IPS DF 6.9 (cell line): ENCODE results near the gene SCPEP1.
"Not testable (repeated sequence)": the region's sequence is repeated elsewhere in the genome, so short reads cannot be mapped to it uniquely, and the experiment has no call there.

Experiments used
- DNase-seq: peaks from one replicate; pipeline ENCODE4 v3.0.0-alpha.2; 2013; ENCODE audit warnings: low read depth, low spot score
- H3K27ac ChIP-seq: one replicate; pipeline ENCODE4 v1.5.1; 2013; ENCODE audit warnings: low read length, control low read depth
- H3K27me3 ChIP-seq: 2 replicates; pipeline ENCODE4 v1.6.1; 2013; ENCODE audit warnings: mild to moderate bottlenecking, low read length; ENCODE audit not compliant: control insufficient read depth, insufficient read depth
- H3K36me3 ChIP-seq: 2 replicates; pipeline ENCODE4 v1.6.1; 2013; ENCODE audit warnings: low read length; ENCODE audit not compliant: control insufficient read depth, insufficient read depth
- H3K4me1 ChIP-seq: 2 replicates; pipeline ENCODE4 v1.6.1; 2013; ENCODE audit warnings: low read length; ENCODE audit not compliant: control insufficient read depth, insufficient read depth
- H3K4me3 ChIP-seq: 2 replicates; pipeline ENCODE4 v1.5.1; 2013; ENCODE audit warnings: mild to moderate bottlenecking, low read length
- H3K9me3 ChIP-seq: 2 replicates; pipeline ENCODE4 v1.6.1; 2013; ENCODE audit warnings: low read length, inconsistent platforms; ENCODE audit not compliant: control insufficient read depth, insufficient read depth
- WGBS: extraction: QIAGEN DNeasy Blood & Tissue Kit; methylation state at CpG from one replicate; pipeline ENCODE4 v1.1.7; 2013; ENCODE audit warnings: mixed read lengths, missing lambda C conversion rate; ENCODE audit not compliant: insufficient read length, insufficient coverage; 5-methylcytosine and 5-hydroxymethylcytosine counted together

Gene SCPEP1

DNA sequence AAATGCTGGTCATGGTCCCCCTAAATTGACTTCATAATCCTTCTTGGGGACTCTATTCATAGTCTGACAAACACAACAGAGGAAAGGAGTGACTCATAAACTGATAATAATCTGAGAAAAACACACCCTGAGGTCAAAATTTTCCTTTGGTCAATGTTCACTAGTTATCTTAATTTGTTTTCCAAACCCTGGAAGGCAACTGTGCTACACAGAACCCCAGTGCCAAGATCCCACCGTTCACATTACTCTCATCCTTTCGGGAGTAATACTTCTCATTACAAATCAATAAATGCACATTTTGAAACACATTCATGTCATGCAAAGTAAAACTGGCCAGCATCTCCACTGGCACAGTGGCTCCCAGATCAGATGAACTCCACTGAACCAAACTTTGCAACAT is 40.2 kb upstream of the SCPEP1 start:
- Histone ChIP-seq H3K27ac (no peak overlapping the region), H3K4me3 (no peak overlapping the region), H3K4me1 (no peaks in the 10 kb centered on the region), H3K9me3 (no peaks in the 10 kb centered on the region), H3K27me3 (no peaks in the 10 kb centered on the region), H3K36me3 (peaks cover 2% of the 10 kb centered on the region; the same call in 1 of the 2 replicates)
- WGBS, result no CpG with 5 or more reads among the region's 2 CpGs
- no peak for DNase-seq

DNA sequence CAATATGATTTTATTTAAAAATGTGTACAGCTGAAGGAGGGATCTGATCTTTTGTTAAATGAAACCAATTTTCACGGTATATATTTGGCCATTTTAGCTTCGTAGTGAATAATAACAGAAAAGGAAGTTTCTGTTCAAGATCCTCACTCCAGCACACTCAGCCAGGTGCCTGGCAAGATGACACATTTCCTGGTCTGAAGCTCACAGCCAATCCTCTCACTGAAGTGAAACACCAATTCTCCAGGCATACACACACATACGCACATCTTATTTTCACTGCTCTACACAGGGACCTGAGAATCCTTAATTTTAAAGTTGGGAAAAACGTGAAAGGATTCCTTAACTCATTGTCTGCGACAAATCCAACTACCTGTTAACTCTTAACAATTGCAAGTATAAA is 39.7 kb upstream of the SCPEP1 start:
- H3K27me3 ChIP-seq, H3K4me3 ChIP-seq, H3K27ac ChIP-seq, H3K9me3 ChIP-seq, DNase-seq, H3K4me1 ChIP-seq, H3K36me3 ChIP-seq: not testable (repeated sequence)
- no CpG with 5 or more reads among the region's 5 CpGs for WGBS

DNA sequence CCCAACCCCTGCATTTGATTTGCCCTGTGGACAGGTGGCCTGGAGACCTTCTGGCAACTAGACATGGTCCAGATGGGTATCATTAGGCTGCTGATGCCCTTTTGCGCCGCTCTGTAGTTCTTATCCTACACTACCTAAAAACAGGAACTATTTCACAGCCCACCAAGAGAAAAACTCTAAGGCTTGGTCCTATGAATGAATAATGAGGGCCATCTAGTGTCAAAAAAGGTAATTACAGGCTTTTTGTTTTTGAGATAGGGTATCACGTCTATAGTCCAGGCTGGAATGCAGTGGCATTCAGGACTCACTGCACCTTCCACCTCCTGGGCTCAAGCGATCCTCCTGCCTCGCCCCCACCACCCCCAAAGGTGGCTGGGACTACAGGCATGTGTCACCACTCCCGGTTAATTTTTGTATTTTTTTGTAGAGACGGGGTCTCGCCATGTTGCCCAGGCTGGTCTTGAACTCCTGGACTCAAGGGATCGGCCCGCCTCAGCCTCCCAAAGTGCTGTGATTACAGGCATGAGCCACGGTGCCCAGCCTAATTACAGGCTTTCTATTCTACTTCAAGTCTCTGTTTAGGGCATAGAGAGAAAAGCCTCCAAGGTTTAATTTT is 38.0 kb upstream of the SCPEP1 start:
- H3K4me3 ChIP-seq, result no peak overlapping the region
- WGBS, result no CpG with 5 or more reads among the region's 11 CpGs
- H3K9me3 ChIP-seq, result no peaks in the 10 kb centered on the region
- no peaks in the 10 kb centered on the region for H3K4me1 ChIP-seq
- DNase-seq, result peak; percentile 45
- H3K27me3 ChIP-seq, result no peaks in the 10 kb centered on the region
- peaks cover 5% of the 10 kb centered on the region; the same call in 1 of the 2 replicates for H3K36me3 ChIP-seq
- H3K27ac ChIP-seq, result no peak overlapping the region

DNA sequence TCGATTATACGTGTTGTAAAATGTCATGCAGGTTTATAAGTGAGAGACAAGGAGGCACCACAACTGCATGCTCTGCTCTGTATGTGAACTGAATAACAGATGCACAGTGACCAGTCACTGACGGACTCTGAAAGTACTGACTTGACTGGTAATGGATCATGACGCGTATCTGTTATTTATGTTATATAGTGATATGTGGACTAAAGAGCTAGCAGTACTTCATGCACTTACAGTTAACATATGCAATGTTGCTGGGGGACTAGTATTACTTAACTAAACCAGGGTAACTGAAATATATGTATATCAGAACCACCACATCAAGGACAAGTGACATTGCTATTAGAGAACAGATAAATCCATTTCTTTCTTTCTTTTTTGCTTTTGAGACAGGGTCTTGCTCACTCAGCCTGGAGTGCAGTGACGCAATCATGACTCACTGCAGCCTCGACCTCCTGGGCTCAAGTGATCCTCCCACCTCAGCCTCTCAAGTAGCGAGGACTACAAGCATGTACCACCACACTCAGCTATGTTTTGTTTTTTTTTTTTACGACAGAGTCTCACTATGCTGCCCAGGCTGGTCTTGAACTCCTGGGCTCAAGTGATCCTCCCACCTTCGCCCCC is 34.3 kb upstream of the SCPEP1 start:
- H3K4me3 ChIP-seq, result no peak overlapping the region
- H3K9me3 ChIP-seq, result no peaks in the 10 kb centered on the region
- no CpG with 5 or more reads among the region's 10 CpGs for WGBS
- no peaks in the 10 kb centered on the region for H3K4me1 ChIP-seq
- DNase-seq, result no peak
- H3K27me3 ChIP-seq, result no peaks in the 10 kb centered on the region
- H3K27ac ChIP-seq, result no peak overlapping the region
- peaks cover 5% of the 10 kb centered on the region; the same call in 1 of the 2 replicates for H3K36me3 ChIP-seq

DNA sequence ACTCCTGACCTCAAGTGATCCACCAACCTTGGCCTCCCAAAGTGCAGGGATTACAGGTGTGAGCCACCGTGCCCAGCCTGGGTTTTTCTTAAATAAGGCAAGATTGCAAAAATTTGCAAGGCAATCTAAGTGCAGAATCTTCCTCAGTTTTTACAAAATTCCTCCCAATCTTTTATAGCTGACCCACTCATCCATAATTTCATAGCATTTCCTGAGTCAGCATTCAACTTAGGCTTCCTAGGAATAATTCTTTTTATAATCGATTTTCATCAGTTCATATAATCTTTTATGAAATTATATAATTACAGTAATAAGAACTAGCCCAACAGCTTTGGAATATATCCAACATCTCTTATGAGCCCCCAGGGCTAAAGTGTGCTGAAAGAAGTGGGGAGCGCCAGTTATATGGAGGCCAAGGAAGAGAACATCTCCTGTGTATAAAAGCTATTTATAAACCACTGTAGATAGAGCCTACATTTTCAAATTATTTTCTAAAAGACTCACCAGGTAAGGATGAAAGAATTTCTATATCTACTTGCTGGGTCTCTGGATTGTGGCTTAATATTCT is 31.9 kb upstream of the SCPEP1 start:
- Histone ChIP-seq H3K4me3 (no peak overlapping the region), H3K9me3 (no peaks in the 10 kb centered on the region), H3K36me3 (peaks cover 9% of the 10 kb centered on the region; the same call in 1 of the 2 replicates), H3K4me1 (no peaks in the 10 kb centered on the region), H3K27ac (no peak overlapping the region), H3K27me3 (no peaks in the 10 kb centered on the region)
- WGBS, result no CpG with 5 or more reads among the region's 3 CpGs
- no peak for DNase-seq

DNA sequence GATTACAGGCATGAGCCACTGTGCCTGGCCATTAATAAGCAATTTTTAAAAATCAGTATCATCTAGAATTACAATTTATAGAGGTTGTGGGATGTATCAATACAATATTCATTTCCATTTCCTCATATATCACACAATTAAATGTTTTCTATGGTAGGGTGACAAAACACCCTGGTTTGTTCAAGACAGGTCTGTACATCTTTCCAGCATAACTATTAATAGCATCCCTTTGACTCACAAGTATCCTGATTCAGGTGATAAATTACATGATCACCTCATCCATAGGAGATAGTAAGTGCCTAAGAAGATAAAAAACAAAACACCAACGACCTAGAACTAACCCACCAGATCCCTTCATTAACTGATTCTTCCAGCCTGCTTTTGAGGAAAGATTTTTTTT is 30.2 kb upstream of the SCPEP1 start:
- H3K9me3 ChIP-seq, result no peaks in the 10 kb centered on the region
- no peaks in the 10 kb centered on the region for H3K4me1 ChIP-seq
- no CpG with 5 or more reads among the region's 1 CpG for WGBS
- peaks cover 9% of the 10 kb centered on the region; the same call in 1 of the 2 replicates for H3K36me3 ChIP-seq
- no peak overlapping the region for H3K27ac ChIP-seq
- no peak for DNase-seq
- H3K27me3 ChIP-seq, result no peaks in the 10 kb centered on the region
- no peak overlapping the region for H3K4me3 ChIP-seq

DNA sequence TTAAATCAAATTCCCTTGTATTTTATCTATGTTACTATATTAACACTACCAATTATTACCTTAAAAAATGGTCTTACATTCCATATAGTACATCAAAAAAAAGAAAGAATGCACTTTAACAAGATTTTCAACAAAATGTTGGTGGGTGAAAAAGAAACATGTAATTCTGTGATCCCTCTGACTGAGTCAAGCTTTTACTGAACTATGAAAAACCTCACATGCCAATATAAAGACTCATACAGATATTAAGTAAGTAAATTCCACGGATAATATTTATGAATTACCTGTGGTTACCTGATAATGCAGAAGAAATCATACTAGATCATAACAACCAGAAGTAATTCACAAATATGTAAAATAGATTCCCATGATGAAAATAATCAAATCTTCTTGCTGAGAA is 29.4 kb upstream of the SCPEP1 start:
- H3K4me3 ChIP-seq, result no peak overlapping the region
- no peak overlapping the region for H3K27ac ChIP-seq
- no peak for DNase-seq
- no peaks in the 10 kb centered on the region for H3K9me3 ChIP-seq
- no CpG with 5 or more reads among the region's 1 CpG for WGBS
- H3K27me3 ChIP-seq, result no peaks in the 10 kb centered on the region
- no peaks in the 10 kb centered on the region for H3K4me1 ChIP-seq
- H3K36me3 ChIP-seq, result peaks cover 6% of the 10 kb centered on the region; the same call in 1 of the 2 replicates

DNA sequence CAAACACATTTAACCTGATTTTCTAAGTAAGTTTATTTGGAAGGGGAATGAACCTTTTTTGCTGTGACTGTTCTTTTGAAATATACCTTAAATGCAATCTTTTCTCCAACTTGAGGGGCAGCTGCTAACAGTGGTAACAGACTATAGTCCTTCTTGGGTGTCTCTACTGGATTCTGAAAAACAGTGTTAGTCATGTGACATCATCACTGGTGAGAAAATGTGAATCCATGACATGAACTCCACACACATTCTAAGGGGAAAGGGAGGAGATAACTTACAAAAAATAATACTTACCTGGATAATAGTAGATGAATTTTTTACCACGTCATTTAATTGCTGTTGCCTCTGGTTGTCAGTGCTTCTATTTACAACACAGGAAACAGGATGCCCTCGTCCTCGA is 28.3 kb upstream of the SCPEP1 start:
- no peak for DNase-seq
- no peaks in the 10 kb centered on the region for H3K9me3 ChIP-seq
- H3K4me3 ChIP-seq, result no peak overlapping the region
- H3K27me3 ChIP-seq, result no peaks in the 10 kb centered on the region
- H3K4me1 ChIP-seq, result no peaks in the 10 kb centered on the region
- WGBS, result no CpG with 5 or more reads among the region's 3 CpGs
- no peak overlapping the region for H3K27ac ChIP-seq
- peaks cover 4% of the 10 kb centered on the region; the same call in 1 of the 2 replicates for H3K36me3 ChIP-seq

DNA sequence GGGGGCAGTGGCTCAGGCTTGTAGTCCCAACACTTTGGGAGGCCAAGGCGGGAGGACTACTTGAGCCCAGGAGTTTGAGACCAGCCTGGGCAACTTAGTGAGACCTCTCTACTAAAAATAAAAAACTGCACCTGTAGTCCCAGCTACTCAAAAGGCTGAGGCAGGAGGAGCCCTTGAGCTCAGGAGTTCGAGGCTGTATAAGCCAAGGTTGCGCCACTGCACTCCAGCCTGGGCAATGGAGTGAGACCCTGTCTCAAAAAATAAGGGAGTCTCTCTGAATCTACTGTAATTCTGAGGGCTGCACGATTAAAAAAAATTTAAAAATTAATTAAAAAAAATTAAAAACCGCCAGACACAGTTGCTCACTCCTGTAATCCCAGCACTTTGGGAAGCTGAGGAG is 20.9 kb upstream of the SCPEP1 start:
- H3K4me1 ChIP-seq, result no peaks in the 10 kb centered on the region
- DNase-seq, result no peak
- H3K27ac ChIP-seq, result no peak overlapping the region
- no peaks in the 10 kb centered on the region for H3K27me3 ChIP-seq
- no peak overlapping the region for H3K4me3 ChIP-seq
- no peaks in the 10 kb centered on the region for H3K9me3 ChIP-seq
- H3K36me3 ChIP-seq, result no peaks in the 10 kb centered on the region
- no CpG with 5 or more reads among the region's 5 CpGs for WGBS

DNA sequence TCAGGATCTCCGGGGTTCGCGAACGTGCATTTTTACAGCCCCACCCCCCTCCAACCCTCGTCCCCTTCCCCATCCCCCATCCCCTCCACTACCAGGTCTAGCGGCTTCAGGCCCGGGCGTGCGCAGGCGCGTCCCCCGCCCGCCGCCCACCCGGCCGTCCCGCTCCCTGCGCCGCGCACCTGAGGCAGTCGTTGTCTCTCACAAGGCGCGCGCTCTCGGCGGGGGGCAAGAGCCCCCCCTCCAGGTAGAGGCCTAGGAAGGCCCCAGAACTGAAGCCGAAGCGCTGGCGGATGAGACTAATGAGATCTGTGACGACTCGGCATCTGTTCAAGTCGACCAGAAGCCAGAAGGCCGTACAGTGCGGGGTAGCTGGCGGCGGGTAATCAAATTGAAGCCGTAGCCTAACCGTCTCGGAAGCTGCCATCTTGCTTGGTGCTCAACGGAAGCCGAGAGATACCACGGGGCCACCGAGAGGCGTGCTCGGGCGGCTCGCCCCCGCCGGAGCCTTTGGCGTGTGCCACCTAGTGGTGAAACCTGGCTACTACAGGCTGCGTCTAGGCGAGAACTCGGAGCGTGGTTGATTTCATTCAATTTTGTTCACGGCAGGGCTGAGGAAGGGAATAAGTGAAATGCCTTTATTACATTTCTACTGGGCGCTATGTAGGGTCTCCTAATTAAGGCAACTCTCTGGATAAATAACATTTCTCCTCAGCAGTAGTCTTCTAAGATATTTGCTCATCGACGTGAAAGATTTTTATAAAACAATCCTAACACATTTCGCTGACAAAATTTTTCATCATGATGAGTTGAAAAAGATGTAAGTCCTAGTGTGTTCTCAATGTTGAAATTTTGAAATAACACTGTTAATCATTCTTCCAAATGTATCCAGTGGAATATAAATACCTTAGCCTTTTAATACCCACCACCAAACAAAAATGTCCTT is 17.1 kb upstream of the SCPEP1 start, which contains the start of gene COIL:
TSS of gene COIL (minus strand) at position 455 of the 943 bp plus-strand sequence. CDS start at position 424, 31 bp downstream.
- peak; percentile 86 for DNase-seq
- H3K9me3 ChIP-seq, result no peaks in the 10 kb centered on the region
- no CpG with 5 or more reads among the region's 59 CpGs for WGBS
- no peaks in the 10 kb centered on the region for H3K36me3 ChIP-seq
- H3K4me3 ChIP-seq, result peak within 1 kb of the TSS; percentile 71; the same call in 1 of the 2 replicates
- no peaks in the 10 kb centered on the region for H3K4me1 ChIP-seq
- no peak within 1 kb of the TSS for H3K27ac ChIP-seq
- no peaks in the 10 kb centered on the region for H3K27me3 ChIP-seq
